HG02852 (cell line): ENCODE data around the gene PPP2R5D.

Source experiments
- ATAC-seq: cut with Tn5 transposase; IDR thresholded peaks from one replicate; pipeline ENCODE4 v1.9.1; 2021; ENCODE audit warnings: mild to moderate bottlenecking, moderate library complexity; ENCODE audit not compliant: unreplicated experiment

PPP2R5D gene

GRCh38 chr6:42963179-42963854, 21.1 kb upstream of the PPP2R5D start:
- ATAC-seq: no peak

DNA sequence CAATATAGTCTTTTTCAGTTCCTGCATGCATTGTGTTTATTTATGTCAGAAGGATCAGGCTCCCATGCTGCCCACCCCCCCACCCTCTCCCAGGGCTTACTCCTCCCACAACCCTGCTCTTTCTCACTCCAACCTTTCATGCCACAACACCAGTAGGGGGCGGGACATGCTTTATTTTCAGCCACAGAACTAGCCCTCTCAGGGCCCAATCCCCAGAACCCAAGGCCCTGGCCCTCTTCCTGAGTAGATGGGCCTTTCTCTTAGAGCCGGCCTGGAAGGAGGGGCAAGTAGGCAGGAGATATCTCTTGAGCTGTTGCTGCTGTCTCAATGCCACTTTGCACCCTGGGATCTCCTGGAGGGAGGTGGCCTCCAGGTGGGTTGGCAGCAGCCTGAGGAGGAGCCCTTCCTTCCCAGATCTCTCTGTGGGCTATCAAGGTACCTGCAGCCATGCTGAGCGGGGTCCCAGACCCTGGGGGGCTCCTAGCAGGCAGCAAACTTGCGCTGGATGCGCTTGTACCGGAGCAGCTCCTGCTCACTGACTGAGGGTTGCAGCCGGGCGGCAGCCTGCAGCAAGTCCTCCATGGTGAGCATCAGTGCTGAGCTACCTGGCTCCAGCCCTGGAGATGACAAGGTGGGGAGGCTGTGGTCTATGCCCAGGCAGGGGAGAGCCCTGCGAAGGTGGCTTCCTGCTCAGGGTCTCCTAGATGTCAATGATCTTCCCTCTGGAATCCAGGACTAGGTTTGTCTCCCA, 20.3 kb upstream of the PPP2R5D start:
- no peak for ATAC-seq

DNA sequence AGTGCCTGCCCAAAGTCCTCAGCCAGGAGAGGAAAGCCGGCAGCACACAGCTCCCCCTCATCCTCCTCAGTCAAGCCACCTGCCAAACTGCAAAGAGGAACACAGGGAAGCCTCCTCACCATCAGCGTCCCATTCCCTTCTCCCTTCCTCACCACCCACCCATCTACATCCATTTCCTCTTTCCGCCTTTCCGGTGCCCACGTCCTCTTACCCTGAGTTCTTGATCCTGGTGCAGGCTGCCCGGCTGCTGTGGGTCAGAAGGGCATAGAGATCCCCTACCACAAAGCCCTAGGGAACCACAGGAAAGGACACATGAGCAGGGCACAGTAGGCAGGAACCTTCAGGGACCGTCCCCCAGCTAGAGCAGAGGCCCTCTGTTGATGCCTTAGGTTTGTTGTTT, 17.8 kb upstream of the PPP2R5D start:
- ATAC-seq: no peak

- ATAC-seq: no peak
These were observed 17.1 kb upstream of the PPP2R5D start for GRCh38 chr6:42967228-42967627.

DNA sequence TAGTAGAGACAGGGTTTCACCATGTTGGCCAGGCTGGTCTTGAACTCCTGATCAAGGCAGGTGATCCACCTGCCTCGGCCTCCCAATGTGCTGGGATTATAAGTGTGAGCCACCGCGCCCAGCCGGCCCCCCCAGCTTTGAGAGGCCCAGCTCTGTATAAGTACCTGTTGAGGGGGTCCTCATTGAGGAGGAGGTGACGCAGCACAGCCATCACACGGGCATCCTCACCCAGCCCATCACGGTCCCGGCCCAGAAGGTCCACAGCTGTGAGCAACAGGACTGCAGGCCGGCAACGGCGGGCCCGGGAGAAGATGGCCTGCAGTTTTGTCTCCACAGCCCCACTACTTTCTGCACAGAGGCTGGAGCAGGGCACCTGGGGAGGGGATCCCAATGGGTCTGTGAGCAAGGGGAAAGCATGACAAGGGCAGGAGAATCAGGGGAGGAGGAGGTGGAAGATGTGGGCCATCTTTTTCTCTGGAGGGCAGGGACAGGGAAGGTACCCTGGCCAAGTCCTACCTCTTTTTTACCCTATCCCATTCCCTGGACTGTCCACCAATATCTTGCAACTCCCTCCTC, 16.2 kb upstream of the PPP2R5D start:
- no peak for ATAC-seq

- no peak for ATAC-seq
These were observed 15.6 kb upstream of the PPP2R5D start for GRCh38 chr6:42968783-42969182.

- no peak for ATAC-seq
These were observed 14.9 kb upstream of the PPP2R5D start for GRCh38 chr6:42969431-42969830.

DNA sequence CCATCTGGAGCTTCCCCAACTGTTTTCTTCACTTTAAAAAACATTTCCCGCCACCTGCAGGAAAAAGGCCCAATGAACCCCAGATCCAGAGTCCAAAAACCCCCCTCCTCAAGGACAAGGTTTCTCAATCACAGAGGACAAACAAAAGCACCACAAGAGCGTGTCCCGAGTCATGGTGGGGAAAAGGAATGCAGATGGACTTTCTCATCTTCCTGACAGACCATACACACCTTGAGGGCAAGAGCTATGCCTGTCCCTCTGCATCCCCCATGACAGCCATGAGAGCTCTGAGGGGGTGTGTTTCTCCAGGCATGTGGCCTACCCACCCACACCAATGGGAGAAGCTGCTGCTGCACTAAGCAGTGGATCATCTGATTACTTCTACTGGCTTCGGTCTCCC, 14.4 kb upstream of the PPP2R5D start:
- ATAC-seq: no peak

GRCh38 chr6:42970871-42971612, 13.3 kb upstream of the PPP2R5D start:
- ATAC-seq: no peak

DNA sequence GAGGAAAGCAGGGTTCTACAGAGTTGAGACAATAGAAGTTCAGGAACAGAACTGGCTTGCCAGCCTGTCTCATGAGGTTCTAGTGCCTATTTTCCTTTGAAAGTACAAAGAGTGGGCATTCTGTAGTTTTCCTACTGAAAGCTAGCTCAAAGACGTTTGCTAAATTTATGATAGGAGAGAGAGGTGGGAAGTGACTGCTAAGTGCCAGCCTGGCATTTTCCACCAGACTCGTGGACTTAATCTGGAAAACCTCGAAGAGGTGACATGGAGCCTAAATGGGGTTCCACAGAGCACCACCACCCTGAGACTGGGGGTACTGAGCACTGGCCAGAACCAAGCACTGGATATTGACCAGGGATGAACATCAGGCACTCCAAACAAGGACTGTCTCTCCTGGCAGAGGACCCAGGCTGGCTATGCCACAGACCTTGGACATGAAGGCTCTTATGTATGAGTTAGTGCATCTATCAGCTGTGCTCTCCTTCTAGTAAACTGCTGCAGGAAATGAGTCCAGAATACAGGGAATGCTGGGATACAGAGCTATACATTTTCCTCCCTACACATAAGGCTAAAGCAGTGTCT, 12.5 kb upstream of the PPP2R5D start:
- no peak for ATAC-seq

DNA sequence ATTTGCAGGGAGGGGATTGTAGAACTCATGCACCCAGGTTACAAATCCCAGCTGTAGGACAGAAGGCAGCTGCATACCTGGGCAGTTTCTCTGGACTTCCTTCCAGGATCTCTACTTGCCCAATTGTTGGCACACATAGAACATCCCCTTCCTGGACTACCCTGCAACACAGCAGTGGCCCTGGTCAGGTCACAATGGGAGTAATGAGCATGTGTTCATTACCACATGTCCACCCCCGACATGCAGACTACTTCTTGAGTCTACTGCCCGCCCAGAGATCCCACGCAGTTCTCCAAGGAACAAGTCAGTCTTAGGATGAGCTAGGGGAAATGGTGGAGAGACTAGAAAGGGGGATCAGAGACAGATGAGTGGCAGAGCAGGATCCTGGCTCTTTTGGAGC, 10.4 kb upstream of the PPP2R5D start:
- no peak for ATAC-seq

DNA sequence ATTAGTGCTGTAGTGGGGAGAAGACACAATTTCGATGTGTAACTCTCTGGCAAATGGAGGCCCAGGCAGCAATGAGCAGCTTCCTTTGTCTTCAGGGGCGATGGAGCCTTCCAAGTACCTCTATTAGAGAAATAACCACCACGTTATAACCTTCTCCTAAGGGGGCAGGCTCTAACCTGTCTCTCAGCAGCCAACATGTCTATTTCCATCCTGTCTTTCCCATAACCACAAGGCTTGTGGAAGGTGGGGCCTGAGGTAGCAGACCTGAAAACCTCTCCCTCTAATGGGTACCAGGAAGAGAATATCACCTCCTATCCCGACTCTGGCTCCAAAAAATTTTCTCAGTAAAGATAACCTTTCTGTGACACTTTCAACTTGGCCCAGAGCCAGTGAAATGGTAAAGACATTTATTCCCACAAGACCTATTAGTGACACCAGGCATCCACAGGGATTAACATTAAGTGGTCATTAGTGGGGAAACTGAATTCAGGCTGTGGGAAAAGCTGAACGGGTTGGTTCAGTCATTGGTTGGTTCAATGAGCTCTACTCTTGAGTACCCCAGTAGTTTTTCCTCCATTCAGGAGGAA, 9.4 kb upstream of the PPP2R5D start:
- no peak for ATAC-seq

- ATAC-seq: peak; percentile 29
These were observed 5.9 kb upstream of the PPP2R5D start for GRCh38 chr6:42978487-42978838.

DNA sequence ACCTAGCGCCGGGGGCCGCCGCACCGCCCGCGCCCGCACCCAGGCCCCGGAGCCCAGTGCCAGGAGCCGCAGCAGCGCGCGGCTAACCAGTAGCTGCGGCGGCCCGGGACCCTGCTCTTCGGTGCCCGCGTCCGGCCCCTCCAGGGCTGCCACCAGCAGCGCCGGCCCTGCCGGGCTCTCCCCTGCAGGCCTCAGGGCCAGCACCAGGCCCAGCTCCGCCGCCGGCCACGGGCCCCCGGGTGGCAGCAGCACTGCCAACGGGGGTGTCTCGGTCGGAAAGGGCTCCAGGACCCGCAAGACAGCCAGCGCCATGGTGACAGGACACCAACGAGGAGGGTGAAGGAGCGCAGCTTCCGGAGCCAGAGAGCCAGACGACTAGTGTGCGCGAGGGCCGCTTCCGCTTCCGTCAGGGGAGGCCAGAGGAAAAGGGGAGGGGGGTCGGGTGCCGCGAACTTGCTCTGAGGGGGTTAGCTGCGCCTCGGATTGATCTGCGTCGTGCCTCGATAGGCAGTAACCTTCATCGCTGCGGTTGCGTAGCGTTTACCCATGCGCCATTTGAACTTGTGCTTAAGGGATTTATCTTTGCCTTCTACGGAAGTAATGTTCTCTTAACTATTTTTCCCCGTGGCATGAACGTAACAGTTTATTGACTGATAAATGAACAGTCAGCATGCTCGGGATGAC, 5.4 kb upstream of the PPP2R5D start, which contains the start of gene PEX6:
TSS of gene PEX6 (minus strand) at position 343 of the 684 bp plus-strand sequence. CDS start at position 312, 31 bp downstream.
- ATAC-seq: peak; percentile 89

DNA sequence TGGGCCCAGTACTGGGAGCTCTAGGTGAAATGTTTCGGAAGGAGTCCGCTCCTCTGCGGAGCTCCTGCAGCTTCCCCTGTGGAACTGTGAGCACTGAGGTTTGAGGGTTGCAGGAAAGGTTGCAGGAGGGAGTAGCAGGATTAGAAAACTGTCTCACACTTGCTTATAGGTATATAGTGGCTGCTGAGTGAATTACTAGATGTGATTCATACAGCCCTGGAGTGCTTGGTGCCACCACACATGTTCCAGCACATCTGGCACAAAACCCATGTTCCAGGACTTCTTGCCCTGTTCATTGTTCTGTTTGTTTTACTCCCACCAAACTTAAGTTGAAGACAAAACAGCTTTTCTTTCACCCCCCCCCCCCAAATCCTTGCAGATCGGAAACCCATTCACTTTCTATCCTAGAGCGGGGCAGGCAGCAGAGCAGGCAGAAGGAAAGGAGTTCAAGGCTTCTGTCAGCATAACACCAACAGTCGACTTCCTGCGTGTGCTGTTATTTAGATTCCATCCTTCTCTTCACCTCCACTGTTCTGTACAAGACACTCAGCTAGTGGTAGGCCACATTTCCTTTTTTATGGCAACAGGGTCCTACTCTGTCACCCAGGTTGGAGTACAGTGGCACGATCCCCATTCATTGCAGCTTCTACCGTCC, 4.7 kb upstream of the PPP2R5D start:
- ATAC-seq: no peak

- ATAC-seq: no peak
These were observed 2.5 kb upstream of the PPP2R5D start for GRCh38 chr6:42981836-42982235.

DNA sequence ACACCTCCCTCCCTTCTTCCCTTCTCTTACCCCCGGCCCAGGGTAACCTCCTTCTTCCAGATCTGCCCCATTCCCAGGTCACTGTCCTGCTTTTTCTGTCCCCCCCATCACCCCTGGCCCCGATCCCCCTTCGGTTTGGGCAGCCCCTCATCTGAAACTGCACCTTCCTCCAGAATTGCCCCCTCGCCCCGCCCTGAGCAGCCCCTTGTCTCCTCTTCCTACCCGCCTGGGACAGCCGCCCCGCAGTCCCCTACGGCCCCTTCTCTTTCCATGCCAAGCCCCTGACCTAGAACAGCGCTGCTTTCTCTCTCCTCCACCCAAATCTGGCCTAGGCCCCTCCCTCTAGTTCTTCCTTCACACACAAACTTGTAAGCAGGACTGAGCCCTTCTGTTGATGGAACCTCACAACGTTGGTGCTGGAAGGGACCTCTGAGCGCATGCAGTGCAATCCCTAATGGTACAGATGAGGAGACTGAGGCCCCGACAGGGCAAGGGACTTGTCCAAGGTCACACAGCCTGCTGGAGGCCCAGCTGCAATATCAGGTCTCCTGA, 630 bp downstream of the PPP2R5D start:
- no peak for ATAC-seq

DNA sequence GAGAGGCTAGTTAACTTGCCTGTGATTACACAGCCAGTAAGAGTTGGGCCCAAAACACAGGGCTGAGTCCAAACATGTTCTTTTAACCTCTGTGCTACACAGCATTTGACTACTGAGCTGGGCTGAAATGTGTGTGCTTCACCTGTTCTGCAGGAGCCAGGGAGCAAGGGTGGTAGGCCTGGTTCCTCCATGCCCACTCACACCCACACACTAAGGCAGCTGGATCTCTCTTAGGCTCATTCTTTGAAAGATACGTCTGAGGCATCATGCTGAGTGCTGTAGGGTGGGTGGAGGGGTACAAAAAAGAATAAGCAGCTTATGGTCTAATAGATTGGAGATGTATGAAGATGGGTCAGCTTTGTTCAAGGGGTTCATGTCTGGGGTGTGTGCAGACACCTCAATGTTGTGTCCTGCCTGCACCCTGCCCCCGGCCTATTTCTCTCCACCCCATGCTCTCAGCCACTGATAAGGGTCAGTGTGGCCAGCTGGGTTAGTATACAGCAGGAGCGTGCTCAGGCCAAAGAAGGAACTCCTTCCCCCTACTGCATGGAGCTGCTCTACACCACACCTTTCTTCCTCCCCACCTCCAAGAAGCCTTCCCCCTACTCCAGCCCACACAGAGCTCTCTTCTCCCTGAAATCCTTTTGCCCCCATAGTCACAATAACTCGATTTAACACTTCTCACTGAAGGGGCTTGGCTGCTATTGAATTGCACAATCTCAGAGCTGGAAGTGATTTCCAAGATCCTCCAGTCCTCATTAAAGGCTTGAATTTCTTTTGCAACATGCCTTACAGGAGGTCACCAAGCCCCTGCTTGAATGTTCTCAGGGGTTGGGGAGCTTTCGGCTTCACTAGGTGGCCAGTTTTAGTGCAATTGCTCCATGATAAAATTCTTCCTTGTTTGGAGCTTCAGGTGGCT, 3.4 kb downstream of the PPP2R5D start:
- no peak for ATAC-seq
